NT2/D1 (cell line): ENCODE measurements around the gene KCNJ6.
A peak's percentile ranks its signal among the peaks of the same experiment; 100 is the strongest.
"Not testable (repeated sequence)": the region's sequence is repeated elsewhere in the genome, so short reads cannot be mapped to it uniquely, and the experiment has no call there.

Experiments used
- DNase-seq: peaks from one replicate; pipeline ENCODE4 v3.0.0-alpha.2; 2011; ENCODE audit warnings: low read depth, low spot score
- H3K27me3 ChIP-seq: 2 replicates; pipeline ENCODE4 v1.6.0; 2011; ENCODE audit warnings: mild to moderate bottlenecking; ENCODE audit not compliant: insufficient read length, insufficient read depth
- H3K36me3 ChIP-seq: 2 replicates; pipeline ENCODE4 v1.6.1; 2011; ENCODE audit warnings: mild to moderate bottlenecking, low read length, mixed read lengths; ENCODE audit not compliant: insufficient read depth, insufficient read length
- H3K4me1 ChIP-seq: 2 replicates; pipeline ENCODE4 v1.5.1; 2011; ENCODE audit not compliant: insufficient read depth, insufficient read length
- H3K4me3 ChIP-seq: 2 replicates; pipeline ENCODE4 v1.5.1; 2011; ENCODE audit warnings: low read depth; ENCODE audit not compliant: insufficient read length
- H3K9ac ChIP-seq: 2 replicates; pipeline ENCODE4 v1.6.0; 2011; ENCODE audit warnings: low read depth; ENCODE audit not compliant: insufficient read length
- H3K9me3 ChIP-seq: 2 replicates; pipeline ENCODE4 v1.5.1; 2011; ENCODE audit warnings: mild to moderate bottlenecking, low read length; ENCODE audit not compliant: insufficient read depth
- SUZ12 ChIP-seq: IDR thresholded peaks from 2 replicates; pipeline ENCODE4 v1.6.1; 2011; ENCODE audit not compliant: insufficient read length, insufficient read depth; ENCODE audit errors: extremely low read depth
- YY1 ChIP-seq: IDR thresholded peaks from 2 replicates; pipeline ENCODE4 v1.6.1; 2011; ENCODE audit not compliant: insufficient read length, insufficient read depth
- ZNF274 ChIP-seq: IDR thresholded peaks from 2 replicates; pipeline ENCODE4 v1.6.1; 2011; ENCODE audit warnings: mild to moderate bottlenecking, low read depth, low read length

The KCNJ6 gene

GRCh38 chr21:37769656-37770055, 146.6 kb downstream of the KCNJ6 start:
- no peaks in the 10 kb centered on the region for H3K4me1 ChIP-seq
- peaks cover 8% of the 10 kb centered on the region; the same call in 1 of the 2 replicates for H3K9me3 ChIP-seq
- no peaks in the 10 kb centered on the region for H3K27me3 ChIP-seq
- H3K4me3 ChIP-seq, result no peak overlapping the region
- H3K9ac ChIP-seq, result no peak overlapping the region
- peak; percentile 36 for DNase-seq
- no peaks in the 10 kb centered on the region for H3K36me3 ChIP-seq
- no peak for TF ChIP-seq ZNF274
- no peak for TF ChIP-seq YY1
- TF ChIP-seq SUZ12, result no peak

DNA sequence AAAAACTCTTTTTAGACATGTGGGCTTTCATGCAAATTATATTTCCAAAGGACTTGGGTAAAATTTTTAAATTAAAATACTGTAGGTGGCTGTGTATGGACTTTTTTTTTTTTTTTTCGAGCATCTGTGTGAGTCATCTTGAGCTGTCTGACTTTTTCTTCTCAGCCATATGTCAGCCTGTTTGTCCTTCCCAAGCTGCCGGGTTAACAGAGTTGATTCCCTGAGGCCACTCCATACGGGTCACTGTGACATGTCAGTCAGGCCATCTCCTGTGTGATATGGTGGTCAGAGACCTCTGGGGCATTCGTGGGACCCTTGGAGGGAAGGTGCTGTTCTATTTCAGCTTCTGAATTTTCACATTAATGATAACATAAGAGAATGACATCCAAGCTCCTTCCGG, 148.3 kb downstream of the KCNJ6 start:
- no peak for DNase-seq
- H3K27me3 ChIP-seq, result no peaks in the 10 kb centered on the region
- H3K36me3 ChIP-seq, result no peaks in the 10 kb centered on the region
- no peaks in the 10 kb centered on the region for H3K4me1 ChIP-seq
- H3K9me3 ChIP-seq, result peaks cover 8% of the 10 kb centered on the region; the same call in 1 of the 2 replicates
- H3K9ac ChIP-seq, result no peak overlapping the region
- H3K4me3 ChIP-seq, result no peak overlapping the region
- no peak for TF ChIP-seq ZNF274
- no peak for TF ChIP-seq SUZ12
- no peak for TF ChIP-seq YY1

GRCh38 chr21:37766129-37766528, 150.1 kb downstream of the KCNJ6 start:
- DNase-seq, result no peak
- Histone ChIP-seq H3K4me1 (peaks cover 4% of the 10 kb centered on the region), H3K36me3 (no peaks in the 10 kb centered on the region), H3K4me3 (no peak overlapping the region), H3K9me3 (peaks cover 8% of the 10 kb centered on the region; the same call in 1 of the 2 replicates), H3K27me3 (no peaks in the 10 kb centered on the region), H3K9ac (no peak overlapping the region)
- TF ChIP-seq SUZ12, result no peak
- TF ChIP-seq ZNF274, result no peak
- TF ChIP-seq YY1, result no peak

DNA sequence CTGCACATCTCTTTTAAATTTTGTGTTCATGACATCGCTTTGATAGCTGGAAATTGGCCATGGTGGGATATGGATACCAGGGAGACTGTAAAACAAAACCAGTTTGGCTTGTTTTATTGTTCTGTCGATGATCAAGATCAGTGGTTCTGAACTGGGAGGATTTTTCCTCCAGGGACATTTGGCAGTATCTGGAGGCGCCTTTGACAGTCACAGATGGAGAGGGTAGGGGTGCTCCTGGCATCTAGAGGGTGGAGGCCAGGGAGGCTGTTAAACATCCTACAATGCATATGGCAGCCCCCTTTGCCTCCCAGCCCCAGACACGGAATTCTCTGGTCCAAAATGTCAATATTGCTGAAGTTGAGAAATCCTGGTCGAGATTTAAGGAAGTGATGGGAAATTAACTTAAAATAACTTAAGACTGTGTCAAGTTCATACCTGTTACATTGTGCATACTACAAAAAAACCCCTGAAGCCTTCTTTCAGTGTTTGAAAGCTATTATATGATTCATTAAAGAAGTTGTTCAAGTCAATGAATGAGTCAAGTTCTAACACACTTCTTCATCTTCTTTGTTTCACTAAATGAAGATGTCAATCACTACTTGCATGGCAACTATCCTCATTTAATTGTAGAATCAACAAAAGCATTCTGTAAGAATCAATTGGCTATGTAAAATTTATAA, 150.9 kb downstream of the KCNJ6 start:
- no peak overlapping the region for H3K4me3 ChIP-seq
- no peaks in the 10 kb centered on the region for H3K27me3 ChIP-seq
- peaks cover 4% of the 10 kb centered on the region for H3K4me1 ChIP-seq
- TF ChIP-seq YY1, result no peak
- TF ChIP-seq ZNF274, result no peak
- TF ChIP-seq SUZ12, result no peak
- no peak overlapping the region for H3K9ac ChIP-seq
- no peak for DNase-seq
- peaks cover 8% of the 10 kb centered on the region; the same call in 1 of the 2 replicates for H3K9me3 ChIP-seq
- H3K36me3 ChIP-seq, result no peaks in the 10 kb centered on the region

DNA sequence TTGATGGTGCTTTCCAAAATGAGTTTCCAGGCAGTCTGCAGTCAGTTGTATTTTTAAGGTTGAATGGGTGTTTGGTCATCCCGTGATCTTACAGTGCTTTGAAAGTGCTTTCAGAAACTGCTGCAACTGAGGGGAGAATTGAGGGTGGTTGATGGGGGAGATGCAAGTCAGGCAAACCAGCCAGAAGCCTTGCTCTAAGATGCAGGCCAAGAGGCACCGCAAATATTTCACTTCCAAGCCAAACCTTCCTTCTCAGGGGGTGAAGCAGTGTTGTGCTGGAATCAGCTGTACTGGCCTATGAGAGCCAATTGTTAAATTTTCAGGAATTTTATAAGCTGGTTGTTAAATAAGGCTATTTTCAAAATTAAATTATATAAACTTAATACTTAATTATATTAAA, 151.6 kb downstream of the KCNJ6 start:
- Histone ChIP-seq H3K9ac (no peak overlapping the region), H3K36me3 (no peaks in the 10 kb centered on the region), H3K9me3 (peaks cover 8% of the 10 kb centered on the region; the same call in 1 of the 2 replicates), H3K4me1 (peaks cover 4% of the 10 kb centered on the region), H3K4me3 (no peak overlapping the region), H3K27me3 (no peaks in the 10 kb centered on the region)
- no peak for DNase-seq
- no peak for TF ChIP-seq ZNF274
- no peak for TF ChIP-seq YY1

DNA sequence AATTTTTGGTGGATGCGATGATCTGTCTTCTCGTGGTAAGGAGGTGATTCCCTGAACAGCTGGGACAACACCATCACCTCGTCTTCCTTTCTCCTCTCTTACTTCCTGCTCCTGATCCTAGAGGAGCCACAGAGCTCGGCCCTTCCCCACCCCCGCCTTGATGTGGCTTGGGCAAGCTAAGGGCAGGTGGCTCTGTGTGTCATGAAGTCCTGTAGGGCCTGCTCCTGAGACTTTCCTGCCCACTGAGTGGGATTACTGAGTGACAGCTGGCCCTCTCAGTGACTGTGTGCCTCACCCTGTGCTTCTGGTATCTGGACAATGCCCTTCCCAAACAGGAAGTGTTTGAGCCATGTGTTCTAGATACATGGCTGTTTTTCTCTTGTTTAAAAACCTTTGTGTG, 153.0 kb downstream of the KCNJ6 start:
- no peak for TF ChIP-seq ZNF274
- TF ChIP-seq YY1, result no peak
- no peak for TF ChIP-seq SUZ12
- DNase-seq, result no peak
- no peak overlapping the region for H3K9ac ChIP-seq
- H3K4me1 ChIP-seq, result peaks cover 4% of the 10 kb centered on the region
- H3K36me3 ChIP-seq, result no peaks in the 10 kb centered on the region
- no peak overlapping the region for H3K4me3 ChIP-seq
- H3K27me3 ChIP-seq, result no peaks in the 10 kb centered on the region
- peaks cover 8% of the 10 kb centered on the region; the same call in 1 of the 2 replicates for H3K9me3 ChIP-seq

DNA sequence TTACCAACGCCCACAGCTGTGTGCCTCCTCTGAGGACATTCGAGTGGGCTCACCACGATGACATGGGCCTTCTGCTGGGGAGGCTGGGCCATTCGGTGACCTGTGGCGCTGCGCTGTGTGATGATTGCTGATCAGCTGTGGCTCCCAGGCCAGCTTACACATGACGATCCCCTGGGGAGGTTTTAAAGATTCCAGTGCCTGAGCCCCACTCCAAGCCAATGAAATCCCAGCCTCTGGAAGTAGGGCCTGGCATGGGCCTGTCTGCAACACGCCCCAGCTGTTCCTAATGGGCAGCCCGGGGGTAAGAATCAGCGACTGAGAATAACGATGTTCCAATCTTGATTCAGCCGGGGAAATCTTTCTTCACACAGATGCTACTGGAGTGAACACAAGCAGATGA, 153.7 kb downstream of the KCNJ6 start:
- no peaks in the 10 kb centered on the region for H3K27me3 ChIP-seq
- H3K36me3 ChIP-seq, result no peaks in the 10 kb centered on the region
- TF ChIP-seq ZNF274, result no peak
- TF ChIP-seq YY1, result no peak
- TF ChIP-seq SUZ12, result no peak
- no peak overlapping the region for H3K9ac ChIP-seq
- no peak for DNase-seq
- peaks cover 4% of the 10 kb centered on the region for H3K4me1 ChIP-seq
- H3K9me3 ChIP-seq, result peaks cover 8% of the 10 kb centered on the region; the same call in 1 of the 2 replicates
- H3K4me3 ChIP-seq, result no peak overlapping the region

GRCh38 chr21:37761406-37761805, 154.9 kb downstream of the KCNJ6 start:
- not testable (repeated sequence) for DNase-seq, H3K4me3 ChIP-seq, H3K4me1 ChIP-seq, H3K9ac ChIP-seq, H3K27me3 ChIP-seq, H3K36me3 ChIP-seq, H3K9me3 ChIP-seq
